Urothelium cell line (cell line): ENCODE results near the gene TMEM273.
"Not testable (repeated sequence)": the region's sequence is repeated elsewhere in the genome, so short reads cannot be mapped to it uniquely, and the experiment has no call there.

Experiments
- DNase-seq: peaks from one replicate; pipeline ENCODE4 v3.0.0; 2011; ENCODE audit warnings: low spot score, mixed read lengths
- FAIRE-seq: peaks from 2 replicates; lab custom pipeline; 2011; peaks lifted over from hg19 to GRCh38; lab: Jason Lieb, UNC

The TMEM273 gene

GRCh38 chr10:49207113-49207512, 18.9 kb upstream of the TMEM273 start:
- FAIRE-seq (no peak), DNase-seq (no peak)

GRCh38 chr10:49205206-49205605, 17.0 kb upstream of the TMEM273 start:
- FAIRE-seq (no peak), DNase-seq (no peak)

- DNase-seq (no peak), FAIRE-seq (no peak)
Measured at GRCh38 chr10:49204119-49204518, 15.9 kb upstream of the TMEM273 start.

- no peak for DNase-seq
- no peak for FAIRE-seq
Measured at GRCh38 chr10:49202266-49202665, 14.1 kb upstream of the TMEM273 start.

GRCh38 chr10:49200854-49201253, 12.7 kb upstream of the TMEM273 start:
- DNase-seq (no peak), FAIRE-seq (no peak)

GRCh38 chr10:49197171-49197570, 9.0 kb upstream of the TMEM273 start:
- FAIRE-seq = no peak

GRCh38 chr10:49195864-49196263, 7.7 kb upstream of the TMEM273 start:
- DNase-seq, FAIRE-seq: not testable (repeated sequence)

More at GRCh38 chr10:49197171-49197570, 9.0 kb upstream of the TMEM273 start:
- no peak for DNase-seq

- FAIRE-seq (no peak), DNase-seq (no peak)
Measured at GRCh38 chr10:49194212-49194920, 6.2 kb upstream of the TMEM273 start.

- FAIRE-seq (no peak), DNase-seq (no peak)
Measured at GRCh38 chr10:49191349-49191748, 3.2 kb upstream of the TMEM273 start.

- FAIRE-seq (no peak), DNase-seq (no peak)
Measured at GRCh38 chr10:49189422-49189821, 1.2 kb upstream of the TMEM273 start.

GRCh38 chr10:49187044-49187484, 1.1 kb downstream of the TMEM273 start:
- DNase-seq (no peak), FAIRE-seq (no peak)

GRCh38 chr10:49186613-49187012, 1.6 kb downstream of the TMEM273 start:
- FAIRE-seq = no peak

GRCh38 chr10:49185213-49185612, 3.0 kb downstream of the TMEM273 start:
- DNase-seq (no peak), FAIRE-seq (no peak)

More at GRCh38 chr10:49186613-49187012, 1.6 kb downstream of the TMEM273 start:
- no peak for DNase-seq

GRCh38 chr10:49184642-49185111, 3.5 kb downstream of the TMEM273 start:
- no peak for FAIRE-seq
- no peak for DNase-seq

- DNase-seq = no peak
- no peak for FAIRE-seq
Measured at GRCh38 chr10:49183596-49184542, 4.3 kb downstream of the TMEM273 start.

- DNase-seq (no peak), FAIRE-seq (no peak)
Measured at GRCh38 chr10:49182776-49183175, 5.4 kb downstream of the TMEM273 start.

GRCh38 chr10:49180444-49180860, 7.7 kb downstream of the TMEM273 start:
- FAIRE-seq = no peak
- DNase-seq = no peak

- DNase-seq (no peak), FAIRE-seq (no peak)
Measured at GRCh38 chr10:49179699-49180443, 8.3 kb downstream of the TMEM273 start.

GRCh38 chr10:49178489-49179471, 9.4 kb downstream of the TMEM273 start:
- FAIRE-seq (no peak), DNase-seq (no peak)
